ENCODE measurements around the gene NRROS. TPM values are rescaled to one million over a fixed set of nuclear protein-coding genes. Genes with fewer than 3 reads are reported as not detected.

NRROS gene
- total and polyA plus RNA-seq, 2 of the 13 experiments (the other 11 are each of a cell fraction or from before 2014, with no cell fraction given): not detected

- TF ChIP-seq ELF3 (CRISPR knock-in tag; IDR thresholded peaks at IDR 0.05) (peak; percentile 16; the same call in 1 of the 2 replicates), ZBTB7A (CRISPR knock-in tag; IDR thresholded peaks at IDR 0.05) (no peak), ZC3H4 (CRISPR knock-in tag; IDR thresholded peaks at IDR 0.05; ENCODE audit: borderline replicate concordance) (no peak), ZNF282 (IDR thresholded peaks at IDR 0.05; ENCODE audit: partially characterized antibody) (no peak), ZFP1 (CRISPR knock-in tag; IDR thresholded peaks at IDR 0.05) (0 out of 2 replicates have a peak, but pooled peaks have one; percentile 53), MAZ (IDR thresholded peaks at IDR 0.05; ENCODE audit: borderline replicate concordance, low read depth, low read length) (no peak), MAZ (CRISPR knock-in tag; IDR thresholded peaks at IDR 0.05; ENCODE audit: low read depth) (no peak), SP2 (CRISPR knock-in tag; IDR thresholded peaks at IDR 0.05) (no peak), SOX6 (IDR thresholded peaks at IDR 0.05) (no peak), SOX6 (CRISPR knock-in tag; IDR thresholded peaks at IDR 0.05) (peak; percentile 65), ZNF768 (CRISPR knock-in tag; IDR thresholded peaks at IDR 0.05) (no peak), ZNF30 (CRISPR knock-in tag; IDR thresholded peaks at IDR 0.05) (no peak), DNMT1 (CRISPR knock-in tag; IDR thresholded peaks at IDR 0.05) (no peak), ZNF362 (CRISPR knock-in tag; IDR thresholded peaks at IDR 0.05; ENCODE audit: borderline replicate concordance) (peak; percentile 74; the same call in 1 of the 2 replicates), ZNF615 (CRISPR knock-in tag; IDR thresholded peaks at IDR 0.05; ENCODE audit: borderline replicate concordance) (no peak), ZNF451 (CRISPR knock-in tag; IDR thresholded peaks at IDR 0.05) (no peak), ZSCAN25 (CRISPR knock-in tag; IDR thresholded peaks at IDR 0.05) (no peak), ZKSCAN8 (CRISPR knock-in tag; IDR thresholded peaks at IDR 0.05; ENCODE audit: borderline replicate concordance) (0 out of 2 replicates have a peak, but pooled peaks have one; percentile 20), ZNF792 (CRISPR knock-in tag; IDR thresholded peaks at IDR 0.05) (0 out of 2 replicates have a peak, but pooled peaks have one; percentile 18), MBD4 (IDR thresholded peaks at IDR 0.05; ENCODE audit: borderline replicate concordance, low read length) (no peak), POGZ (CRISPR knock-in tag; IDR thresholded peaks at IDR 0.05) (0 out of 2 replicates have a peak, but pooled peaks have one; percentile 15)
Measured at GRCh38 chr3:196666001-196666867, 26.7 kb downstream of the NRROS start (continued).

All from HepG2 (cell line).